Stomach smooth muscle (tissue), 2 donors: ENCODE results near the gene ITGA5.

Source experiments
- H3K27ac ChIP-seq: one replicate; pipeline ENCODE4 v1.7.0; 2013; ENCODE audit warnings: mild to moderate bottlenecking, low read length, inconsistent platforms
- H3K27me3 ChIP-seq, 2 donors: one replicate each; pipeline ENCODE4 v1.7.0; 2013; ENCODE audit warnings: low read length in 2 of 2; ENCODE audit not compliant: insufficient read depth in 2 of 2, control insufficient read depth in 1 of 2
- H3K36me3 ChIP-seq, 2 donors: one replicate each; pipeline ENCODE4 v1.7.0; 2013; ENCODE audit warnings: low read length in 2 of 2; ENCODE audit not compliant: control insufficient read depth in 2 of 2, insufficient read depth in 2 of 2
- H3K4me1 ChIP-seq: one replicate; pipeline ENCODE4 v1.7.0; 2013; ENCODE audit warnings: low read length; ENCODE audit not compliant: control insufficient read depth, insufficient read depth
- H3K4me3 ChIP-seq, 2 donors: one replicate each; pipeline ENCODE4 v1.7.0; 2013; ENCODE audit warnings: low read length in 2 of 2
- H3K9ac ChIP-seq, 2 donors: one replicate each; pipeline ENCODE4 v1.7.0; 2013; ENCODE audit warnings: low read length in 2 of 2, mild to moderate bottlenecking in 1 of 2
- H3K9me3 ChIP-seq, 2 donors: one replicate each; pipeline ENCODE4 v1.7.0; 2013; ENCODE audit warnings: low read length in 2 of 2; ENCODE audit not compliant: control insufficient read depth in 2 of 2
- donor health status: healthy.
- donor health status: Pancreatic carcinoma.

The ITGA5 gene

GRCh38 chr12:54389134-54389508 lies 29.9 kb downstream of the ITGA5 start:
- Histone ChIP-seq H3K27ac (no peak overlapping the region), H3K27me3 (no peaks in the 10 kb centered on the region), H3K4me1 (peaks cover 7% of the 10 kb centered on the region), H3K4me3 (no peak overlapping the region), H3K36me3 (no peaks in the 10 kb centered on the region), H3K9ac (no peak overlapping the region), H3K9me3 (no peaks in the 10 kb centered on the region)

- Histone ChIP-seq H3K36me3 (no peaks in the 10 kb centered on the region), H3K4me3 (no peak overlapping the region), H3K27ac (no peak overlapping the region), H3K9ac (no peak overlapping the region), H3K27me3 (no peaks in the 10 kb centered on the region), H3K4me1 (peaks cover 7% of the 10 kb centered on the region), H3K9me3 (no peaks in the 10 kb centered on the region)
Observed at GRCh38 chr12:54388237-54389133, 30.6 kb downstream of the ITGA5 start.

DNA sequence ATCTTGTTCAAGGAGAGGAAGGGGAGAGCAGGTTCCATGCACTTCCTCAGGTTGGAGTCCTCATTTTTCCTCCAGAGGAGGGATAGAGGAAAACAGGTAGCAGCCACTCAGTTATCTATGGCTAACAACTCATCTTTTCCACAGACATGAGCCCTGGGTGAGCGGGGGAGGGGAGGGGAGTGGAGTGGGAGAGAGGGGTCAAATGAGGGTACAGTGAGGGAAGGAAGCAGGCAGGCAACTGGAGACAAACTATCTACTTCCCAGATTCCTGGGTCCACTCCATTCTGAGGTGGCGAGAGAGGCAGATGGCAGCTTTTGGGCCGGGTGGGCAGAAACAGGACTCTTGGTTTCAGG lies 32.0 kb downstream of the ITGA5 start:
- no peak overlapping the region for H3K4me3 ChIP-seq
- H3K4me1 ChIP-seq = peaks cover 7% of the 10 kb centered on the region
- no peak overlapping the region for H3K9ac ChIP-seq
- no peaks in the 10 kb centered on the region for H3K36me3 ChIP-seq
- H3K27me3 ChIP-seq = no peaks in the 10 kb centered on the region
- H3K27ac ChIP-seq = no peak overlapping the region
- H3K9me3 ChIP-seq = no peaks in the 10 kb centered on the region

GRCh38 chr12:54386403-54387113 lies 32.5 kb downstream of the ITGA5 start:
- Histone ChIP-seq H3K4me1 (peaks cover 3% of the 10 kb centered on the region), H3K9me3 (no peaks in the 10 kb centered on the region), H3K4me3 (no peak overlapping the region), H3K27me3 (no peaks in the 10 kb centered on the region), H3K9ac (no peak overlapping the region), H3K36me3 (no peaks in the 10 kb centered on the region), H3K27ac (no peak overlapping the region)

- Histone ChIP-seq H3K27me3 (no peaks in the 10 kb centered on the region), H3K9ac (no peak overlapping the region), H3K27ac (no peak overlapping the region), H3K4me3 (peak overlapping the region in 1 of 2 donors; percentile 15), H3K4me1 (no peaks in the 10 kb centered on the region), H3K36me3 (no peaks in the 10 kb centered on the region), H3K9me3 (no peaks in the 10 kb centered on the region)
Observed at GRCh38 chr12:54385251-54385914, 33.7 kb downstream of the ITGA5 start.

DNA sequence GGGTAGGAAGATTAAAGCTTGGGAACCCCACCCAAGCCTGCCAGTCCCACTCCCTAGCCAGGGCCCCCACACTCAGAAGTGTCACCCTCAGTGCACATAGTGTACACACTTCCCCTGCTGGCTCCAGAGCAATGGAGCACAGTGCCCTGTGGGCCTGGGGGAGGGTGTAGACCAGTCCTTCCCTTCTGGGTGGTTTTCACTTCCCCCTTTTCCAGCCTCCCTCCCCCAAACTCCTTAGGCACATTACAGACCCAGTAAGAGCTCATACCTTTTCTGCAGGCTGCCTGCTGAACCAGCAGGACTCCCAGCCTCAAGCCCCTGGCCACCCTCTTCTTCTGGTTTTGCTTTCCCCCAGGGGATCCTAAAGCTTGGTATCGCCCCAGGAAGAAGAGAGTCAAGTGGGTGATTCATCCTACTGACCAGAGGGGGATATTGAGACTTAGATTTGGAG lies 34.5 kb downstream of the ITGA5 start, which contains the start of gene ZNF385A:
ZNF385A (minus strand) TSS at position 143 of the 451 bp plus-strand sequence. CDS start 219 bp downstream, outside the sequence.
- Histone ChIP-seq H3K27me3 (no peaks in the 10 kb centered on the region), H3K4me3 (peak within 1 kb of the TSS in 1 of 2 donors; percentile 15), H3K4me1 (peaks cover 1% of the 10 kb centered on the region), H3K9me3 (no peaks in the 10 kb centered on the region), H3K36me3 (no peaks in the 10 kb centered on the region), H3K9ac (no peak within 1 kb of the TSS), H3K27ac (no peak within 1 kb of the TSS)

DNA sequence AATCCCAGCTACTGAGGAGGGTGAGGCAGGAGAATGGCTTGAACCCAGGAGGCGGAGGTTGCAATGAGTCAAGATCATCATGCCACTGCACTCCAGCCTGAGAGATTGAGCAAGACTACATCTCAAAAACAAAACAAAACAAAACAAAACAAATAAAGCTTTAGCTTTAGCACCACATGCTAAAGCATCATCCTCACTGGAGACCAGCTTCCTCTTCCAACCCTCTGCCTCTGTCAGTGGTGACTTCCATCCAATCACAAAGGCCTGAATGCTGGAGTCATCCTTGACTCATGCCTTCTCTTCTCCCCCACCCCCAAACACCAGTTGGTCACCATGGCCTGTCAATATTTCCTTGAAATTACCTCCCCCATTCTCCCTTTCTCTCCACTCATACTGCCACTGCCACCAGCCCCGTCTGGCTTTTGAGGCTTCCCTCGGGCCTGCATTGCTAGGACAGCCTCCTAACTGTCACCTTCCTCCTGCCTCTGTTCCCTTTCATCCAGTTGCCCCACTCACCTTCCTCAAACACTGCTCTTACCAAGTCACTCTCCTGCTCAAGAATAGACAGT lies 35.9 kb downstream of the ITGA5 start:
- Histone ChIP-seq H3K27me3 (no peaks in the 10 kb centered on the region), H3K9ac (no peak overlapping the region), H3K4me1 (peaks cover 14% of the 10 kb centered on the region), H3K27ac (no peak overlapping the region), H3K4me3 (no peak overlapping the region), H3K36me3 (no peaks in the 10 kb centered on the region), H3K9me3 (no peaks in the 10 kb centered on the region)

- H3K27ac ChIP-seq = no peak overlapping the region
- H3K4me1 ChIP-seq = peaks cover 20% of the 10 kb centered on the region
- no peaks in the 10 kb centered on the region for H3K36me3 ChIP-seq
Observed at GRCh38 chr12:54381136-54381535, 37.9 kb downstream of the ITGA5 start.

DNA sequence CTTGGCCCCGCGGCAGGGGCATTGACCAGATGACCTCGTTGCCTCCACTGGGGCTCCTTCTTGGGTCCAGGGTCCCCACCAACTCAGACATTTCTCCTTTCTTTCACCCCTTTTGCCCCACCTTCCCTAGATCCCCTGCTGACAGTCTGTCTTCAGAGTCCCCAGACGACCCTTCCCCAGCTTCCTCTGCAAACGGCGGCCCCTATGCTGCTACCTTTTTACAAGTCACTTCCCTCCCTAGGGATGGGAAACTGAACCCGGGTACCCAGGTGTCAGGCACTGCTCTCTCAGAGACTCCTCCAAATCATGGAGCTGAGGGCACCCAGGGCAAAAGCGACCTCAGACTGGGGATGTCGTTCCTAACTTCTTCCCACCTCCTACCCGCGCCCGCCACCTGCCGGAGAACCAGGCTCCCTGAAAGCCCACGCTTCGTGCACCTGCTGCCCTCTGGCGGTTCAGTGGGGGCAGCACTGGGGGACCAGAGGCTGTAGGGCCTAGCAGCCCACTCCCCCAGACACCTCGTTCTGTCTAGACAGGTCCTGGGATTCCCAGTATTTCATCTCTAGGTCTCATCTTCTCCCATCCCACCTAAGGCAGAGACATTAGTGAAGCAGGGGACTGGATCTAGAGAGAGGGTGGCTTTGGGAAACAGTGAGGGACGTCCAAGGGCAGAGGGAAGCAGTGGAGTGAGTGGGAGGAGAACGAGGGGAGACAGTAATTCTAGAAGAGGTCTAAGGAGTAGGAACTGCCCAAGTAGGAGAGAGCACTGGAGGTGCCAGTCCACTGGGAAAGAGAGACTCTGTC lies 39.5 kb downstream of the ITGA5 start:
- Histone ChIP-seq H3K4me1 (peaks cover 32% of the 10 kb centered on the region), H3K4me3 (peak overlapping the region; percentile 63 to 85), H3K27me3 (no peaks in the 10 kb centered on the region), H3K27ac (peak overlapping the region; percentile 60), H3K9ac (peak overlapping the region; percentile 53 to 68), H3K36me3 (no peaks in the 10 kb centered on the region), H3K9me3 (no peaks in the 10 kb centered on the region)

More at GRCh38 chr12:54381136-54381535, 37.9 kb downstream of the ITGA5 start:
- Histone ChIP-seq H3K9me3 (no peaks in the 10 kb centered on the region), H3K9ac (no peak overlapping the region), H3K27me3 (no peaks in the 10 kb centered on the region), H3K4me3 (no peak overlapping the region)
